GM23338 (cell line): ENCODE data around the gene CFTR. TPM values are rescaled to one million over a fixed set of nuclear protein-coding genes. Genes with fewer than 3 reads are reported as not detected.

Experiments used
- ATAC-seq: fragments of 200-7000 bp; cut with Tn5 transposase; 3 replicates; pipeline ENCODE4 v1.9.1; 2020
- DNase-seq: peaks from one replicate; pipeline ENCODE4 v3.0.0-alpha.2; 2015; ENCODE audit warnings: low spot score
- H2AFZ ChIP-seq: fragments of 200-600 bp; sonication (generic); 2 replicates; pipeline ENCODE4 v1.8.0; 2016; ENCODE audit warnings: antibody characterized with exemption, mild to moderate bottlenecking, moderate library complexity
- H3F3A ChIP-seq: fragments of 200-600 bp; sonication (generic); replicated peaks from 2 replicates; pipeline ENCODE4 v1.8.0; 2017; ENCODE audit warnings: antibody characterized with exemption, mixed run types, low read depth
- H3K27ac ChIP-seq: fragments of 200-600 bp; sonication (generic); 2 replicates; pipeline ENCODE4 v1.6.1; 2016; ENCODE audit warnings: low read depth
- H3K27me3 ChIP-seq: fragments of 200-600 bp; sonication (generic); 2 replicates; pipeline ENCODE4 v1.8.0; 2016; ENCODE audit warnings: mild to moderate bottlenecking, mixed run types, moderate library complexity; ENCODE audit not compliant: insufficient read depth
- H3K36me3 ChIP-seq: fragments of 200-600 bp; sonication (generic); 2 replicates; pipeline ENCODE4 v1.8.0; 2016; ENCODE audit warnings: mild to moderate bottlenecking; ENCODE audit not compliant: insufficient read depth
- H3K4me1 ChIP-seq: fragments of 200-600 bp; sonication (generic); 2 replicates; pipeline ENCODE4 v1.8.0; 2016; ENCODE audit warnings: mild to moderate bottlenecking, moderate library complexity; ENCODE audit not compliant: insufficient read depth
- H3K4me2 ChIP-seq: fragments of 200-600 bp; sonication (generic); 2 replicates; pipeline ENCODE4 v1.7.1; 2017; ENCODE audit warnings: mixed run types
- H3K4me3 ChIP-seq: fragments of 200-600 bp; sonication (generic); 2 replicates; pipeline ENCODE4 v1.6.1; 2016; ENCODE audit warnings: mixed run types
- H3K79me2 ChIP-seq: fragments of 200-600 bp; sonication (generic); replicated peaks from 2 replicates; pipeline ENCODE4 v1.8.0; 2017; ENCODE audit warnings: mild to moderate bottlenecking; ENCODE audit not compliant: insufficient read depth
- H3K9me2 ChIP-seq: fragments of 200-600 bp; sonication (generic); 2 replicates; pipeline ENCODE4 v1.8.0; 2017; ENCODE audit not compliant: insufficient read depth
- H4K20me1 ChIP-seq: fragments of 200-600 bp; sonication (generic); replicated peaks from 2 replicates; pipeline ENCODE4 v1.8.0; 2017; ENCODE audit warnings: mild to moderate bottlenecking; ENCODE audit not compliant: insufficient read depth
- H3K27ac Mint-ChIP-seq: 2 replicates; pipeline ENCODE4 v1.8.0; 2020; ENCODE audit warnings: inconsistent platforms, mild to moderate bottlenecking, moderate library complexity, mixed read lengths
- H3K27me3 Mint-ChIP-seq: 3 replicates; pipeline ENCODE4 v1.8.0; 2022; ENCODE audit warnings: low read depth, mild to moderate bottlenecking, moderate library complexity, mixed read lengths, inconsistent platforms; ENCODE audit not compliant: insufficient read depth, poor library complexity
- H3K36me3 Mint-ChIP-seq: 3 replicates; pipeline ENCODE4 v1.8.0; 2021; ENCODE audit warnings: low read depth, mild to moderate bottlenecking, inconsistent platforms, moderate library complexity, mixed read lengths
- H3K4me1 Mint-ChIP-seq: 3 replicates; pipeline ENCODE4 v1.8.0; 2020; ENCODE audit warnings: mild to moderate bottlenecking, inconsistent platforms, mixed read lengths
- H3K4me3 Mint-ChIP-seq: 3 replicates; pipeline ENCODE4 v1.8.0; 2021; ENCODE audit warnings: moderate library complexity, mild to moderate bottlenecking, inconsistent platforms, mixed read lengths
- H3K9me3 Mint-ChIP-seq: 3 replicates; pipeline ENCODE4 v1.8.0; 2020; ENCODE audit warnings: moderate library complexity, mild to moderate bottlenecking, inconsistent platforms, mixed read lengths
- CREB1 ChIP-seq: fragments of 250-450 bp; sonication (Bioruptor Pico); IDR thresholded peaks from 2 replicates; pipeline ENCODE4 v1.5.0; 2020; ENCODE audit warnings: low read depth, mild to moderate bottlenecking, moderate library complexity
- CTCF ChIP-seq, 2 experiments: fragments of 200-600 bp in 1 of 2; sonication (generic) in 1 of 2; conservative IDR thresholded peaks; 2 replicates each; pipeline versions ENCODE4 v1.5.1 to v1.6.1; 2016 to 2017; ENCODE audit warnings: antibody characterized with exemption in 2 of 2, low read depth in 2 of 2, mild to moderate bottlenecking in 2 of 2, moderate library complexity in 1 of 2
- ETS1 ChIP-seq: IDR thresholded peaks from 2 replicates; pipeline ENCODE4 v1.6.1; 2016; ENCODE audit warnings: antibody characterized with exemption
- EZH2 ChIP-seq: fragments of 200-600 bp; sonication (generic); IDR thresholded peaks from one replicate; pipeline ENCODE4 v1.8.0; 2017; ENCODE audit warnings: antibody characterized with exemption, mild to moderate bottlenecking, low read depth; ENCODE audit not compliant: unreplicated experiment
- EZH2phosphoT487 ChIP-seq: fragments of 200-600 bp; sonication (generic); IDR thresholded peaks from one replicate; pipeline ENCODE4 v1.8.1; 2018; ENCODE audit warnings: antibody characterized with exemption; ENCODE audit not compliant: unreplicated experiment
- JUNB ChIP-seq: IDR thresholded peaks from one replicate; pipeline ENCODE4 v1.6.1; 2016; ENCODE audit warnings: antibody characterized with exemption; ENCODE audit not compliant: unreplicated experiment
- NANOG ChIP-seq: IDR thresholded peaks from 2 replicates; pipeline ENCODE4 v1.6.1; 2016; ENCODE audit warnings: antibody characterized with exemption, borderline replicate concordance
- POLR2AphosphoS5 ChIP-seq: IDR thresholded peaks from 2 replicates; pipeline ENCODE4 v1.6.1; 2016; ENCODE audit warnings: antibody characterized with exemption, low read depth
- REST ChIP-seq: IDR thresholded peaks from one replicate; pipeline ENCODE4 v1.6.1; 2018; ENCODE audit warnings: antibody characterized with exemption; ENCODE audit not compliant: unreplicated experiment
- STAT1 ChIP-seq: IDR thresholded peaks from one replicate; pipeline ENCODE4 v1.6.1; 2016; ENCODE audit warnings: antibody characterized with exemption; ENCODE audit not compliant: unreplicated experiment
- ZNF114 ChIP-seq: fragments of 250-450 bp; sonication (Bioruptor Pico); IDR thresholded peaks from 2 replicates; pipeline ENCODE4 v1.5.0; 2020; ENCODE audit warnings: mild to moderate bottlenecking, moderate library complexity
- ZNF331 ChIP-seq: fragments of 250-450 bp; sonication (Bioruptor Pico); IDR thresholded peaks from 2 replicates; pipeline ENCODE4 v1.5.0; 2020; ENCODE audit warnings: low read depth, mild to moderate bottlenecking, moderate library complexity
- polyA plus RNA-seq: library from polyadenylated mRNA; unstranded; fragments of >200 nt; fragmentation: Nextera tagmentation; extraction: Ambion mirVana; gene quantifications from 2 replicates; pipeline ENCODE4 v1.2.1, GENCODE V29; 2016
- total RNA-seq: library from RNA; depleted of rRNA; stranded (reverse); fragments of >200 nt; shearing (Covaris generic); gene quantifications from 2 replicates; pipeline ENCODE4 v1.2.3, GENCODE V29; 2014

CFTR gene
- total and polyA plus RNA-seq, 2 experiments from 2014 or later = 0.45 to 1.2 TPM

GRCh38 chr7:117688126-117688525 is 208.3 kb downstream of the CFTR start:
- Histone ChIP-seq H2AFZ (no peak overlapping the region), H3K27ac (no peak overlapping the region), H3K9me2 (no peaks in the 10 kb centered on the region), H3K4me1 (peaks cover 6% of the 10 kb centered on the region; the same call in 1 of the 2 replicates), H3K27me3 (no peaks in the 10 kb centered on the region), H3K4me3 (no peak overlapping the region), H3F3A (no peaks in the 10 kb centered on the region), H3K36me3 (no peaks in the 10 kb centered on the region), H3K79me2 (no peaks in the 10 kb centered on the region), H3K4me2 (no peak overlapping the region), H4K20me1 (no peaks in the 10 kb centered on the region)
- Mint-ChIP-seq H3K4me1 (peaks cover 11% of the 10 kb centered on the region), H3K9me3 (no peaks in the 10 kb centered on the region), H3K27ac (no peak overlapping the region), H3K27me3 (no peaks in the 10 kb centered on the region), H3K36me3 (no peaks in the 10 kb centered on the region), H3K4me3 (no peak overlapping the region)
- ATAC-seq (no peak), DNase-seq (no peak)
- TF ChIP-seq CTCF (conservative IDR thresholded peaks at IDR 0.05; ENCODE audit: low read depth in 2 of 2) (no peak), ETS1 (no peak), EZH2 (no peak), ZNF114 (CRISPR knock-in tag) (no peak), NANOG (no peak), ZNF331 (CRISPR knock-in tag) (no peak), STAT1 (no peak), EZH2phosphoT487 (no peak), JUNB (no peak), POLR2AphosphoS5 (no peak), CREB1 (no peak), REST (no peak)
